Measurements from ENCODE around the gene ZNF224.

ZNF224 gene

GRCh38 chr19:44131955-44132354 is 37.8 kb downstream of the ZNF224 start:
- no peak overlapping the region for H3K27ac ChIP-seq (ENCODE audit: low read length)
- peak overlapping the region in 1 of 2 donors; percentile 15 for H3K4me3 ChIP-seq (ENCODE audit: low read length in 2 of 2)
- no peak overlapping the region for H3K9ac ChIP-seq (ENCODE audit: low read length in 2 of 2)
- H3K9me3 ChIP-seq (ENCODE audit: control insufficient read depth in 2 of 2, low read length in 2 of 2) = peaks cover 9 to 17% of the 10 kb centered on the region in 2 donors
- H3K36me3 ChIP-seq (ENCODE audit: control insufficient read depth in 2 of 2, insufficient read depth in 2 of 2, low read length in 2 of 2) = peaks cover 28 to 33% of the 10 kb centered on the region in 2 donors
- no peaks in the 10 kb centered on the region for H3K4me1 ChIP-seq (ENCODE audit: control insufficient read depth, insufficient read depth, low read length)
- H3K27me3 ChIP-seq (ENCODE audit: control insufficient read depth in 1 of 2, insufficient read depth in 2 of 2, low read length in 2 of 2) = no peaks in the 10 kb centered on the region

DNA sequence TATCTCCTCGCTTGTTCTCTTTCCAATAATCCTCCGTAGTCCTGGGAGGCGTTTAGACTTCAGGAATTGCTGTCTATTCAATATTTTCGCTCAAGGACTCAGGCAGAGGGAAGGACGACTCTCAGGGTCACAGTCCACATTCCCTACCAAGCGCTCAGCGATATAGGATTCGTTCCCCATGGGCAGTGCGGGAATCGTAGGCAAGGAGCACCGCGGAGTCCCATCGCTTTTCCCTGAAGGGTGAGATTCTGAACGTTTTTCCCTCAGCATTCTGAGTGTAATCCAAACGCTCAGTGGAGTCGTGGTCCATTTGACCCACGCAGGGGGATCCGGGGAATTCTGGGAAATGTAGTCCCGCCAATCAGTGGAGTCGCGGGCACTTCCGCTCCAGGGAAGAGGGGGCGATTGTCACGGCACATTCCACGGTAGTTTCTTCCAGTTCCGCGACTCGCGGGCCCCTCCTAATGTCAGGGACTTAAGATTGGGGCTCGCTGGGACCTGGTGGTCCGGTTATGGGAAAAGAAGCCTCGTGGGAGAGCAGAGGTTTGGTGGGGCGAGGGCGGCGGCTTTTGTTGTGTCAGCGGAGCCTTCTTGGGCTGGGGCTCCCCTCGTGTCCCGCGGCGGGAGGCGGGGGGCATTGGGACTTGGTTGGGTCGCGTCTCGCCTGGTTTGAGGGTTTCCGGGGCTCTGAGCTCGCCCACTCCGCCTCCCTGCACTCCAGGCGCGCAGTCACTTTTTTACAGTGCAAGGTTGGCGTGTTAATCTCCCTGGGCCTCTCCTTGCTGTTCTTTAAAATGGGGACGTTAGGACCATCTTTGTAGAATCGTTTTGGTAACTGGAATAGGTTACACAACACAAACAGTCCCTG is 47.3 kb downstream of the ZNF224 start, which contains the start of gene ZNF234:
Gene ZNF234 (plus strand): TSS at position 364 of the 868 bp plus-strand sequence. CDS start 3,079 bp downstream, outside the sequence.
- H3K9me3 ChIP-seq (ENCODE audit: control insufficient read depth in 2 of 2, low read length in 2 of 2) = no peaks in the 10 kb centered on the region
- H3K4me1 ChIP-seq (ENCODE audit: control insufficient read depth, insufficient read depth, low read length) = peaks cover 12% of the 10 kb centered on the region
- H3K27me3 ChIP-seq (ENCODE audit: control insufficient read depth in 1 of 2, insufficient read depth in 2 of 2, low read length in 2 of 2) = no peaks in the 10 kb centered on the region
- peaks cover 14 to 22% of the 10 kb centered on the region in 2 donors for H3K36me3 ChIP-seq (ENCODE audit: control insufficient read depth in 2 of 2, insufficient read depth in 2 of 2, low read length in 2 of 2)
- peak within 1 kb of the TSS; percentile 55 for H3K27ac ChIP-seq (ENCODE audit: low read length)
- peak within 1 kb of the TSS; percentile 95 to 98 for H3K4me3 ChIP-seq (ENCODE audit: low read length in 2 of 2)
- H3K9ac ChIP-seq (ENCODE audit: low read length in 2 of 2) = peak within 1 kb of the TSS; percentile 69 to 92

- H3K4me3 ChIP-seq (ENCODE audit: low read length in 2 of 2) = peak overlapping the region; percentile 95 to 98
- H3K4me1 ChIP-seq (ENCODE audit: control insufficient read depth, insufficient read depth, low read length) = peaks cover 12% of the 10 kb centered on the region
- peak overlapping the region; percentile 55 for H3K27ac ChIP-seq (ENCODE audit: low read length)
- peak overlapping the region; percentile 69 to 92 for H3K9ac ChIP-seq (ENCODE audit: low read length in 2 of 2)
- peaks cover 14 to 22% of the 10 kb centered on the region in 2 donors for H3K36me3 ChIP-seq (ENCODE audit: control insufficient read depth in 2 of 2, insufficient read depth in 2 of 2, low read length in 2 of 2)
- no peaks in the 10 kb centered on the region for H3K27me3 ChIP-seq (ENCODE audit: control insufficient read depth in 1 of 2, insufficient read depth in 2 of 2, low read length in 2 of 2)
- H3K9me3 ChIP-seq (ENCODE audit: control insufficient read depth in 2 of 2, low read length in 2 of 2) = no peaks in the 10 kb centered on the region
Observed at GRCh38 chr19:44142059-44142433, 47.9 kb downstream of the ZNF224 start.

DNA sequence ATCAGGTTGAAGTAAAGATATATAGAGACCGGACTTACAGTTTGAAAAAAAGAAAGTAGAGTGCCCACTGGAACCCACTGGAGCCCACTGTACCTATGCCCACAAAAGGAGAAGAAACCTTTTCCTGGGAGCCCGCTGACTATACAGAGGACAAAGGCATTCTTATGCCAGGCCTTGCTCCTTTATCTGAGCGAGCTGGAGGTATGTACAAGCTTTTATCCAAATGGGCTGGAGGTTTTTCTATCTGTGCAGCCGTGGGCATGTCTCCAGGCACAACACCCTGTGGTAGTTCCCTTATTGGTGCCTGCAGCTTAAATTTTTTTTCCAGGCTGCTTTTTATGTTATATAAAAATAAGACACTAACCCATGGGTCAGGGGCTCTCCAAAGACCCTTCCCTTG is 55.6 kb downstream of the ZNF224 start:
- no peaks in the 10 kb centered on the region for H3K27me3 ChIP-seq (ENCODE audit: control insufficient read depth in 1 of 2, insufficient read depth in 2 of 2, low read length in 2 of 2)
- H3K9me3 ChIP-seq (ENCODE audit: control insufficient read depth in 2 of 2, low read length in 2 of 2) = peaks cover 15 to 18% of the 10 kb centered on the region in 2 donors
- peaks cover 64 to 66% of the 10 kb centered on the region in 2 donors for H3K36me3 ChIP-seq (ENCODE audit: control insufficient read depth in 2 of 2, insufficient read depth in 2 of 2, low read length in 2 of 2)
- no peak overlapping the region for H3K27ac ChIP-seq (ENCODE audit: low read length)
- H3K4me3 ChIP-seq (ENCODE audit: low read length in 2 of 2) = no peak overlapping the region
- H3K4me1 ChIP-seq (ENCODE audit: control insufficient read depth, insufficient read depth, low read length) = no peaks in the 10 kb centered on the region
- H3K9ac ChIP-seq (ENCODE audit: low read length in 2 of 2) = no peak overlapping the region

DNA sequence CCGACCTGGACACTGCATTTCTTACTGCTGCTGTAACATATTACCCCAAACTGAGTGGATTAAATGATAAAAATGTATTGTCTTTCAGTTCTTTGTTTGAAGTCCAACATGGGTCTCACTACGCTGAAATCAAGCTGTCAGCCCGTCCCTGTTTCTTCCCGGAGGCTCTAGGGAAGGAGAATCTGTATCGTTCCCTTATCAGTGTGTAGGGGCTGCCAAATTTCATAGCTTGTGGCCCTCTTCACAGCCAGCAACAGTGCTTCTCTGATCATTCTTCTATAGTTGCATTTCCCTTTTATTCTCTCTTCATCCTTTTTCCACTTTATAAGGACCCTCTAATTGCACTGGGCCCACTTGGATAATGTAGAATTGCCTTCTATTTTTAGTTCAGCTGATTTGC is 57.3 kb downstream of the ZNF224 start:
- Histone ChIP-seq H3K9me3 (ENCODE audit: control insufficient read depth in 2 of 2, low read length in 2 of 2) (peaks cover 25 to 30% of the 10 kb centered on the region in 2 donors), H3K4me1 (ENCODE audit: control insufficient read depth, insufficient read depth, low read length) (no peaks in the 10 kb centered on the region)

DNA sequence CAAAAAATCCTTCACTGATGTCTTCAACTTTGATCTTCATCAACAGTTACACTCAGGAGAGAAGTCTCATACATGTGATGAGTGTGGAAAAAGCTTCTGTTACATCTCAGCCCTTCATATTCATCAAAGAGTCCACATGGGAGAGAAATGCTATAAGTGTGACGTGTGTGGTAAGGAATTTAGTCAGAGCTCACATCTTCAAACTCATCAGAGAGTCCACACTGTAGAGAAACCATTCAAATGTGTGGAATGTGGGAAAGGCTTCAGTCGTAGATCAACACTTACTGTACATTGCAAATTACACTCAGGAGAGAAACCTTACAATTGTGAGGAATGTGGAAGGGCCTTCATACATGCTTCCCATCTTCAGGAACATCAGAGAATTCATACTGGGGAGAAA is 62.3 kb downstream of the ZNF224 start:
- H3K4me3 ChIP-seq (ENCODE audit: low read length in 2 of 2) = peak overlapping the region in 1 of 2 donors; percentile 5
- peaks cover 46 to 47% of the 10 kb centered on the region in 2 donors for H3K36me3 ChIP-seq (ENCODE audit: control insufficient read depth in 2 of 2, insufficient read depth in 2 of 2, low read length in 2 of 2)
- no peak overlapping the region for H3K9ac ChIP-seq (ENCODE audit: low read length in 2 of 2)
- peaks cover 47 to 49% of the 10 kb centered on the region in 2 donors for H3K9me3 ChIP-seq (ENCODE audit: control insufficient read depth in 2 of 2, low read length in 2 of 2)
- H3K27me3 ChIP-seq (ENCODE audit: control insufficient read depth in 1 of 2, insufficient read depth in 2 of 2, low read length in 2 of 2) = no peaks in the 10 kb centered on the region
- no peak overlapping the region for H3K27ac ChIP-seq (ENCODE audit: low read length)
- H3K4me1 ChIP-seq (ENCODE audit: control insufficient read depth, insufficient read depth, low read length) = no peaks in the 10 kb centered on the region

More for the DNA sequence above, 57.3 kb downstream of the ZNF224 start:
- Histone ChIP-seq H3K27ac (ENCODE audit: low read length) (no peak overlapping the region), H3K27me3 (ENCODE audit: control insufficient read depth in 1 of 2, insufficient read depth in 2 of 2, low read length in 2 of 2) (no peaks in the 10 kb centered on the region), H3K4me3 (ENCODE audit: low read length in 2 of 2) (no peak overlapping the region), H3K36me3 (ENCODE audit: control insufficient read depth in 2 of 2, insufficient read depth in 2 of 2, low read length in 2 of 2) (peaks cover 58 to 69% of the 10 kb centered on the region in 2 donors), H3K9ac (ENCODE audit: low read length in 2 of 2) (no peak overlapping the region)

Measured in stomach smooth muscle (tissue), 2 donors.